8988T (cell line): Measurements from ENCODE around the gene GBP1.

Source experiments
- DNase-seq: peaks from one replicate; pipeline ENCODE4 v3.0.0; 2011

Gene GBP1

GRCh38 chr1:89005286-89006151 lies 59.5 kb downstream of the GBP1 start:
- DNase-seq: no peak
